Epithelial cell of esophagus (primary cell): ENCODE data around the gene HLA-DOB.
"Not testable (repeated sequence)": the region's sequence is repeated elsewhere in the genome, so short reads cannot be mapped to it uniquely, and the experiment has no call there.

Experiments
- DNase-seq: peaks from one replicate; pipeline ENCODE4 v3.0.0; 2010; ENCODE audit warnings: low read depth
- H3K4me3 ChIP-seq: 2 replicates; pipeline ENCODE4 v1.5.1; 2011; ENCODE audit warnings: mild to moderate bottlenecking, low read length, control low read depth
- TF ChIP-seq, protein P1 (sequence below): IDR thresholded peaks from 2 replicates; pipeline ENCODE4 v1.5.1; 2011; ENCODE audit warnings: low read depth, mild to moderate bottlenecking, low read length, control low read depth, inconsistent platforms; ENCODE audit not compliant: insufficient read depth; ENCODE audit errors: missing control alignments

The HLA-DOB gene

GRCh38 chr6:32814145-32814544 is 2.7 kb downstream of the HLA-DOB start:
- peak; percentile 79 for DNase-seq
- no peak overlapping the region for H3K4me3 ChIP-seq
- TF ChIP-seq, protein P1, sequence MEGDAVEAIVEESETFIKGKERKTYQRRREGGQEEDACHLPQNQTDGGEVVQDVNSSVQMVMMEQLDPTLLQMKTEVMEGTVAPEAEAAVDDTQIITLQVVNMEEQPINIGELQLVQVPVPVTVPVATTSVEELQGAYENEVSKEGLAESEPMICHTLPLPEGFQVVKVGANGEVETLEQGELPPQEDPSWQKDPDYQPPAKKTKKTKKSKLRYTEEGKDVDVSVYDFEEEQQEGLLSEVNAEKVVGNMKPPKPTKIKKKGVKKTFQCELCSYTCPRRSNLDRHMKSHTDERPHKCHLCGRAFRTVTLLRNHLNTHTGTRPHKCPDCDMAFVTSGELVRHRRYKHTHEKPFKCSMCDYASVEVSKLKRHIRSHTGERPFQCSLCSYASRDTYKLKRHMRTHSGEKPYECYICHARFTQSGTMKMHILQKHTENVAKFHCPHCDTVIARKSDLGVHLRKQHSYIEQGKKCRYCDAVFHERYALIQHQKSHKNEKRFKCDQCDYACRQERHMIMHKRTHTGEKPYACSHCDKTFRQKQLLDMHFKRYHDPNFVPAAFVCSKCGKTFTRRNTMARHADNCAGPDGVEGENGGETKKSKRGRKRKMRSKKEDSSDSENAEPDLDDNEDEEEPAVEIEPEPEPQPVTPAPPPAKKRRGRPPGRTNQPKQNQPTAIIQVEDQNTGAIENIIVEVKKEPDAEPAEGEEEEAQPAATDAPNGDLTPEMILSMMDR, result no peak

DNA sequence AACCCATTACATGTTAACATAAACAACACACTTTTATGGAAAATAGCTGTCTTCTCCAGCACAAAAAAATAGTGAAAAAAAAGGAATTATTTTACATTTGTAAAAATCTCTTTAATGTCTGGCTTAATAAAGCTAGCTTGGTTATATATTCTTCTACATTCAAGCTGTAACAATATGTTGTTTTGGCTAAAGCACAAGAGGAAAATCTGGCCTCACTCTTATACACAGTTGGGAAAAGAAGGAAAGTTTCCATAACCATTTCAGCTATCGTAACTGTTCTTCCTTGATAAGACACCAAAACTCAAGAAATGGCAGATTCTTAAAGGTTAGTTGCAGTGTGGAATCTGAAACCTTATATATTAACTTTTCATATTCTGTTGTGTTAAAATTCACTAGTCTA is 7.6 kb downstream of the HLA-DOB start:
- DNase-seq, result no peak
- H3K4me3 ChIP-seq, result no peak overlapping the region
- TF ChIP-seq, protein P1, result no peak

- DNase-seq, result no peak
- TF ChIP-seq, protein P1, result no peak
- H3K4me3 ChIP-seq, result no peak overlapping the region
Observed at GRCh38 chr6:32807020-32807580, 9.7 kb downstream of the HLA-DOB start.

DNA sequence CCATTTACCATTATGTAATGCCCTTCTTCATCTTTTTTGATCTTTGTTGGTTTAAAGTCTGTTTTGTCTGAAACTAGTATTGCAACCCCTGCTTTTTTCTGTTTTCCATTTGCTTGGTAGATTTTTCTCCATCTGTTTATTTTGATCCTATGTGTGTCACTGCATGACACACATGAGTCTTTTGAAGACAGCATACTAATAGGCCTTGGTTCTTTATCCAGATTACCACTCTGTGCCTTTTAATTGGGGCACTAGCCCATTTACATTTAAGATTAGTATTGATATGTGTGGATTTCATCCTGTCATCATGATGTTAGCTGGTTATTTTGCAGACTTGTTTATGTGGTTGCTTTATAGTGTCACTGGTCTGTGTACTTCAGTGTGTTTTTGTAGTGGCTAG is 11.4 kb downstream of the HLA-DOB start:
- DNase-seq, H3K4me3 ChIP-seq: not testable (repeated sequence)

DNA sequence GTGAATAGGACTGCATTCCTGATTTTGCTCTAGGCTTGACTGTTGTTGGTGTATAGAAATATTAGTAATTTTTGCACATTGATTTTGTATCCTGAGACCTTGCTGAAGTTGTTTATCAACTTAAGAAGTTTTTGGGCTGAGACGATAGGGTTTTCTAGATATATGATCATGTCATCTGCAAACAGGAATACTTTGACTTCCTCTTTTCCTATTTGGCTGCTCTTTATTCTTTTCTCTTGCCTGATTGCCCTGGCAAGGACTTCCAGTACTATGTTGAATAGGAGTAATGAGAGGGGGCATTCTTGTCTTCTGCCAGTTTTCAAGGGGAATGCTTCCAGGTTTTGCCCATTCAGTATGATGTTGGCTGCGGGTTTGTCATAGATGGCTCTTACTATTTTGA is 13.4 kb downstream of the HLA-DOB start:
- TF ChIP-seq, protein P1, result no peak
- no peak overlapping the region for H3K4me3 ChIP-seq
- DNase-seq, result no peak

GRCh38 chr6:32799740-32800139 is 17.1 kb downstream of the HLA-DOB start:
- no peak overlapping the region for H3K4me3 ChIP-seq
- TF ChIP-seq, protein P1, result no peak
- DNase-seq, result no peak

DNA sequence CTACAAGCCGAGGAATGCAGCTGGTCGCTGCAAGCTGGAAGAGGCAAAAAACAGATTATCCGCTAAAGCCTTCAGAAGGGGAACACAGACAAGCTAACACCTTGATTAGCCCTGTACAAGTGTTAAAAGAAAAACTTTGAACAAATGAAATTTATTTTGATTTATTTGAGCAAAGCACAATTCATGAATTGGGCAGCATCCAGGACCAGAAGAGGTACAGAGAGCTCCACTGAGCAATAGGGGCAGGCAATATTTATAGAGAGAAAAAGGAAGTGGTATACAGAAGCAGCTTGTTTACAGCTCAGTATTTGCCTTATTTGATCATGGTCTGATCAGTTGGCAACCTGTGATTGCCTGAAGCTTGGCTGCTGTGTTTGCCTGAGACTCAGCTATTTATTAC is 17.6 kb downstream of the HLA-DOB start:
- DNase-seq, result no peak
- H3K4me3 ChIP-seq, result no peak overlapping the region
- TF ChIP-seq, protein P1, result no peak
